Gastrocnemius medialis (tissue), 4 donors: ENCODE data around the gene TNRC6B.

Experiments
- CTCF ChIP-seq, 5 experiments: fragments of 450-650 bp in 3 of 5; fragments of 200-600 bp in 2 of 5; sonication (generic) in 2 of 5; IDR thresholded peaks in 4 of 5; conservative IDR thresholded peaks in 1 of 5; 1 replicate in 4 of 5; 2 replicates in 1 of 5; pipeline ENCODE4 v1.5.1; 2016 to 2019; ENCODE audit warnings: antibody characterized with exemption in 5 of 5, mild to moderate bottlenecking in 3 of 5, moderate library complexity in 3 of 5
- POLR2A ChIP-seq, 2 donors: fragments of 450-650 bp; IDR thresholded peaks; one replicate each; pipeline ENCODE4 v1.6.1; 2017; ENCODE audit warnings: antibody characterized with exemption in 2 of 2, mild to moderate bottlenecking in 2 of 2, moderate library complexity in 2 of 2

- TF ChIP-seq CTCF (IDR thresholded peaks at IDR 0.05 in 4 of 5, conservative IDR thresholded peaks at IDR 0.05 in 1 of 5) (no peak), POLR2A (IDR thresholded peaks at IDR 0.05) (no peak)
These were observed 35.8 kb downstream of the TNRC6B start for GRCh38 chr22:40213478-40213877.
